Liver (tissue), 9 donors: Measurements from ENCODE around the gene FAU. TPM values are rescaled to one million over a fixed set of nuclear protein-coding genes. Genes with fewer than 3 reads are reported as not detected.

ENCODE experiments used
- DNase-seq: peaks from one replicate; pipeline ENCODE4 v3.0.0-alpha.2; 2017; ENCODE audit warnings: low spot score
- H3K27ac ChIP-seq, 2 donors: one replicate each; pipeline ENCODE4 v1.7.0; 2013; ENCODE audit warnings: inconsistent platforms in 2 of 2, low read length in 2 of 2, control low read depth in 1 of 2, low read depth in 1 of 2, mild to moderate bottlenecking in 1 of 2
- H3K27me3 ChIP-seq, 4 donors: one replicate each; pipeline versions ENCODE4 v1.6.1 to v1.7.0; 2013; ENCODE audit warnings: low read length in 3 of 4, inconsistent platforms in 1 of 4, mild to moderate bottlenecking in 1 of 4, moderate library complexity in 1 of 4; ENCODE audit not compliant: control insufficient read depth in 4 of 4, insufficient read depth in 4 of 4
- H3K36me3 ChIP-seq, 4 donors: one replicate each; pipeline versions ENCODE4 v1.6.1 to v1.7.0; 2013; ENCODE audit warnings: low read length in 3 of 4, mild to moderate bottlenecking in 3 of 4, low read depth in 1 of 4, moderate library complexity in 1 of 4; ENCODE audit not compliant: control insufficient read depth in 4 of 4, insufficient read depth in 3 of 4
- H3K4me1 ChIP-seq, 4 donors: one replicate each; pipeline versions ENCODE4 v1.6.1 to v1.7.0; 2013; ENCODE audit warnings: low read length in 3 of 4, mild to moderate bottlenecking in 3 of 4, moderate library complexity in 1 of 4; ENCODE audit not compliant: control insufficient read depth in 4 of 4, insufficient read depth in 4 of 4
- H3K4me3 ChIP-seq, 3 donors: one replicate each; pipeline versions ENCODE4 v1.6.1 to v1.7.0; 2013; ENCODE audit warnings: low read length in 3 of 3, control low read depth in 1 of 3, low read depth in 1 of 3, mild to moderate bottlenecking in 1 of 3
- H3K9ac ChIP-seq, 2 donors: one replicate each; pipeline ENCODE4 v1.7.0; 2013; ENCODE audit warnings: low read length in 2 of 2, mild to moderate bottlenecking in 2 of 2, moderate library complexity in 2 of 2, control low read depth in 1 of 2, low read depth in 1 of 2
- H3K9me3 ChIP-seq, 4 donors: one replicate each; pipeline versions ENCODE4 v1.6.1 to v1.7.0; 2013; ENCODE audit warnings: low read length in 3 of 4; ENCODE audit not compliant: control insufficient read depth in 4 of 4
- EGR1 ChIP-seq, 2 donors: IDR thresholded peaks; 2 replicates each; pipeline ENCODE4 v1.6.1; 2016 to 2018; ENCODE audit warnings: antibody characterized with exemption in 2 of 2, low read depth in 2 of 2
- FOXA1 ChIP-seq: IDR thresholded peaks from 2 replicates; pipeline ENCODE4 v1.6.1; 2016; ENCODE audit warnings: antibody characterized with exemption
- FOXA2 ChIP-seq: IDR thresholded peaks from 2 replicates; pipeline ENCODE4 v1.6.1; 2016; ENCODE audit warnings: antibody characterized with exemption
- GABPA ChIP-seq, 2 donors: IDR thresholded peaks in 1 of 2; conservative IDR thresholded peaks in 1 of 2; 2 replicates each; pipeline ENCODE4 v1.6.1; 2016; ENCODE audit warnings: antibody characterized with exemption in 2 of 2, mild to moderate bottlenecking in 1 of 2, moderate library complexity in 1 of 2
- HNF4A ChIP-seq, 2 donors: conservative IDR thresholded peaks; 2 replicates each; pipeline ENCODE4 v1.6.1; 2016; ENCODE audit warnings: antibody characterized with exemption in 2 of 2, mild to moderate bottlenecking in 2 of 2
- HNF4G ChIP-seq: IDR thresholded peaks from 2 replicates; pipeline ENCODE4 v1.6.1; 2016; ENCODE audit warnings: antibody characterized with exemption
- JUND ChIP-seq, 2 donors: IDR thresholded peaks; 2 replicates each; pipeline ENCODE4 v1.6.1; 2016; ENCODE audit warnings: antibody characterized with exemption in 2 of 2
- NR2F2 ChIP-seq: IDR thresholded peaks from 2 replicates; pipeline ENCODE4 v1.6.1; 2016; ENCODE audit warnings: antibody characterized with exemption
- RAD21 ChIP-seq, 2 donors: IDR thresholded peaks; 2 replicates each; pipeline ENCODE4 v1.6.1; 2016; ENCODE audit warnings: antibody characterized with exemption in 2 of 2, mild to moderate bottlenecking in 2 of 2
- RXRA ChIP-seq, 2 donors: IDR thresholded peaks; 2 replicates each; pipeline ENCODE4 v1.6.1; 2017 to 2018; ENCODE audit warnings: antibody characterized with exemption in 2 of 2, mild to moderate bottlenecking in 1 of 2
- SP1 ChIP-seq: IDR thresholded peaks from 2 replicates; pipeline ENCODE4 v1.6.1; 2018; ENCODE audit warnings: antibody characterized with exemption, mild to moderate bottlenecking
- TAF1 ChIP-seq: conservative IDR thresholded peaks from 2 replicates; pipeline ENCODE4 v1.6.1; 2016; ENCODE audit warnings: antibody characterized with exemption, mild to moderate bottlenecking
- YY1 ChIP-seq: IDR thresholded peaks from 2 replicates; pipeline ENCODE4 v1.6.1; 2016; ENCODE audit warnings: antibody characterized with exemption, mild to moderate bottlenecking
- WGBS: extraction: QIAGEN DNeasy Blood & Tissue Kit; methylation state at CpG from one replicate; pipeline ENCODE4 v1.1.7; 2013; 5-methylcytosine and 5-hydroxymethylcytosine counted together
- polyA plus RNA-seq, 2 donors: library from polyadenylated mRNA; stranded (reverse) in 1 of 2; unstranded in 1 of 2; fragments of 200-250 nt in 1 of 2; fragments of >200 nt in 1 of 2; fragmentation: Nextera tagmentation in 1 of 2; extraction: Ambion mirVana in 1 of 2; gene quantifications; one replicate each; pipeline versions ENCODE4 v1.2.1 to v1.2.3, GENCODE V29; 2013 to 2015
- total RNA-seq, 2 donors: library from RNA; depleted of rRNA; stranded (reverse); fragments of >200 nt; gene quantifications; one replicate each; pipeline ENCODE4 v1.2.3, GENCODE V29; 2014
- TF ChIP-seq, protein P1 (sequence below): IDR thresholded peaks from 2 replicates; pipeline ENCODE4 v1.6.1; 2016; ENCODE audit warnings: antibody characterized with exemption
- TF ChIP-seq, protein P2 (sequence below): IDR thresholded peaks from 2 replicates; pipeline ENCODE4 v1.6.1; 2016; ENCODE audit warnings: antibody characterized with exemption, mild to moderate bottlenecking
- TF ChIP-seq, protein P3 (sequence below): IDR thresholded peaks from 2 replicates; pipeline ENCODE4 v1.6.1; 2016; ENCODE audit warnings: antibody characterized with exemption
- TF ChIP-seq, protein P4 (sequence below): fragments of 150-350 bp; IDR thresholded peaks from 2 replicates; pipeline ENCODE4 v1.5.1; 2017; ENCODE audit warnings: improper control_type of control experiment, low read depth, low read length; ENCODE audit not compliant: missing input control
- TF ChIP-seq, protein P5 (sequence below): IDR thresholded peaks from 2 replicates; pipeline ENCODE4 v1.6.1; 2016; ENCODE audit warnings: antibody characterized with exemption
- donor health status: healthy.
- donor health status: healthy.
- donor health status: healthy.
- donor health status: healthy.
- donor health status: healthy.

Gene FAU
- total and polyA plus RNA-seq, 4 donors = 199 to 535 (median 362) TPM

DNA sequence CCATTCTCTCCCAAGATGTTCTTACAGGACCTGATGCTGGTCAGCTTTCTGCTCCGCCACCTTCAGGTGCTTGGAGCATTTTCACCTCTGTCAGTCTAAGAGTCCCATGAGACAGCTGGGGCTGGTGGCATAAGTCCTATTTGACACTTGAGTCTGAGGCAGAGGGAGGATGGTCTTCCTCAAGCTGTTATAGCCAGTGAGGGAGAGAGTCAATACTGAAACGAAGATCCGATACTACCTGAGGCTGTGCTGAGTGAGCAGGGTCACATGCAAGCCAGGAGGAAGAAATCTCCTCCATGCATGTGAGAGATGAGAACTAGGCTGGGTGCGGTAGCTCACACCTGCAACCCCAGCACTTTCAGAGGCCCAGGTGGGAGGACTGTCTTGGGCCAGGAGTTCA lies 32.3 kb downstream of the FAU start:
- no peaks in the 10 kb centered on the region for H3K9me3 ChIP-seq
- no peaks in the 10 kb centered on the region for H3K27me3 ChIP-seq
- TF ChIP-seq, protein P1, sequence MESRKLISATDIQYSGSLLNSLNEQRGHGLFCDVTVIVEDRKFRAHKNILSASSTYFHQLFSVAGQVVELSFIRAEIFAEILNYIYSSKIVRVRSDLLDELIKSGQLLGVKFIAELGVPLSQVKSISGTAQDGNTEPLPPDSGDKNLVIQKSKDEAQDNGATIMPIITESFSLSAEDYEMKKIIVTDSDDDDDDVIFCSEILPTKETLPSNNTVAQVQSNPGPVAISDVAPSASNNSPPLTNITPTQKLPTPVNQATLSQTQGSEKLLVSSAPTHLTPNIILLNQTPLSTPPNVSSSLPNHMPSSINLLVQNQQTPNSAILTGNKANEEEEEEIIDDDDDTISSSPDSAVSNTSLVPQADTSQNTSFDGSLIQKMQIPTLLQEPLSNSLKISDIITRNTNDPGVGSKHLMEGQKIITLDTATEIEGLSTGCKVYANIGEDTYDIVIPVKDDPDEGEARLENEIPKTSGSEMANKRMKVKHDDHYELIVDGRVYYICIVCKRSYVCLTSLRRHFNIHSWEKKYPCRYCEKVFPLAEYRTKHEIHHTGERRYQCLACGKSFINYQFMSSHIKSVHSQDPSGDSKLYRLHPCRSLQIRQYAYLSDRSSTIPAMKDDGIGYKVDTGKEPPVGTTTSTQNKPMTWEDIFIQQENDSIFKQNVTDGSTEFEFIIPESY = no peak
- TF ChIP-seq NR2F2 (no peak), HNF4A (conservative IDR thresholded peaks at IDR 0.05) (no peak), RAD21 (IDR thresholded peaks at IDR 0.05) (no peak), RXRA (IDR thresholded peaks at IDR 0.05) (no peak), YY1 (no peak), HNF4G (no peak), EGR1 (IDR thresholded peaks at IDR 0.05; ENCODE audit: low read depth in 2 of 2) (no peak), SP1 (no peak), JUND (IDR thresholded peaks at IDR 0.05) (no peak), FOXA1 (no peak), GABPA (IDR thresholded peaks at IDR 0.05 in 1 of 2, conservative IDR thresholded peaks at IDR 0.05 in 1 of 2) (no peak), FOXA2 (no peak), TAF1 (no peak)
- TF ChIP-seq, protein P2, sequence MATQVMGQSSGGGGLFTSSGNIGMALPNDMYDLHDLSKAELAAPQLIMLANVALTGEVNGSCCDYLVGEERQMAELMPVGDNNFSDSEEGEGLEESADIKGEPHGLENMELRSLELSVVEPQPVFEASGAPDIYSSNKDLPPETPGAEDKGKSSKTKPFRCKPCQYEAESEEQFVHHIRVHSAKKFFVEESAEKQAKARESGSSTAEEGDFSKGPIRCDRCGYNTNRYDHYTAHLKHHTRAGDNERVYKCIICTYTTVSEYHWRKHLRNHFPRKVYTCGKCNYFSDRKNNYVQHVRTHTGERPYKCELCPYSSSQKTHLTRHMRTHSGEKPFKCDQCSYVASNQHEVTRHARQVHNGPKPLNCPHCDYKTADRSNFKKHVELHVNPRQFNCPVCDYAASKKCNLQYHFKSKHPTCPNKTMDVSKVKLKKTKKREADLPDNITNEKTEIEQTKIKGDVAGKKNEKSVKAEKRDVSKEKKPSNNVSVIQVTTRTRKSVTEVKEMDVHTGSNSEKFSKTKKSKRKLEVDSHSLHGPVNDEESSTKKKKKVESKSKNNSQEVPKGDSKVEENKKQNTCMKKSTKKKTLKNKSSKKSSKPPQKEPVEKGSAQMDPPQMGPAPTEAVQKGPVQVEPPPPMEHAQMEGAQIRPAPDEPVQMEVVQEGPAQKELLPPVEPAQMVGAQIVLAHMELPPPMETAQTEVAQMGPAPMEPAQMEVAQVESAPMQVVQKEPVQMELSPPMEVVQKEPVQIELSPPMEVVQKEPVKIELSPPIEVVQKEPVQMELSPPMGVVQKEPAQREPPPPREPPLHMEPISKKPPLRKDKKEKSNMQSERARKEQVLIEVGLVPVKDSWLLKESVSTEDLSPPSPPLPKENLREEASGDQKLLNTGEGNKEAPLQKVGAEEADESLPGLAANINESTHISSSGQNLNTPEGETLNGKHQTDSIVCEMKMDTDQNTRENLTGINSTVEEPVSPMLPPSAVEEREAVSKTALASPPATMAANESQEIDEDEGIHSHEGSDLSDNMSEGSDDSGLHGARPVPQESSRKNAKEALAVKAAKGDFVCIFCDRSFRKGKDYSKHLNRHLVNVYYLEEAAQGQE = no peak
- TF ChIP-seq, protein P3, sequence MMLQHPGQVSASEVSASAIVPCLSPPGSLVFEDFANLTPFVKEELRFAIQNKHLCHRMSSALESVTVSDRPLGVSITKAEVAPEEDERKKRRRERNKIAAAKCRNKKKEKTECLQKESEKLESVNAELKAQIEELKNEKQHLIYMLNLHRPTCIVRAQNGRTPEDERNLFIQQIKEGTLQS = no peak
- TF ChIP-seq, protein P4, sequence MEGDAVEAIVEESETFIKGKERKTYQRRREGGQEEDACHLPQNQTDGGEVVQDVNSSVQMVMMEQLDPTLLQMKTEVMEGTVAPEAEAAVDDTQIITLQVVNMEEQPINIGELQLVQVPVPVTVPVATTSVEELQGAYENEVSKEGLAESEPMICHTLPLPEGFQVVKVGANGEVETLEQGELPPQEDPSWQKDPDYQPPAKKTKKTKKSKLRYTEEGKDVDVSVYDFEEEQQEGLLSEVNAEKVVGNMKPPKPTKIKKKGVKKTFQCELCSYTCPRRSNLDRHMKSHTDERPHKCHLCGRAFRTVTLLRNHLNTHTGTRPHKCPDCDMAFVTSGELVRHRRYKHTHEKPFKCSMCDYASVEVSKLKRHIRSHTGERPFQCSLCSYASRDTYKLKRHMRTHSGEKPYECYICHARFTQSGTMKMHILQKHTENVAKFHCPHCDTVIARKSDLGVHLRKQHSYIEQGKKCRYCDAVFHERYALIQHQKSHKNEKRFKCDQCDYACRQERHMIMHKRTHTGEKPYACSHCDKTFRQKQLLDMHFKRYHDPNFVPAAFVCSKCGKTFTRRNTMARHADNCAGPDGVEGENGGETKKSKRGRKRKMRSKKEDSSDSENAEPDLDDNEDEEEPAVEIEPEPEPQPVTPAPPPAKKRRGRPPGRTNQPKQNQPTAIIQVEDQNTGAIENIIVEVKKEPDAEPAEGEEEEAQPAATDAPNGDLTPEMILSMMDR = no peak
- TF ChIP-seq, protein P5, sequence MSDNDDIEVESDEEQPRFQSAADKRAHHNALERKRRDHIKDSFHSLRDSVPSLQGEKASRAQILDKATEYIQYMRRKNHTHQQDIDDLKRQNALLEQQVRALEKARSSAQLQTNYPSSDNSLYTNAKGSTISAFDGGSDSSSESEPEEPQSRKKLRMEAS = no peak
- peaks cover 5 to 39% (median 13%) of the 10 kb centered on the region in 4 donors for H3K36me3 ChIP-seq
- peaks cover 5 to 12% (median 10%) of the 10 kb centered on the region in 4 donors for H3K4me1 ChIP-seq
- no peak overlapping the region for H3K9ac ChIP-seq
- H3K27ac ChIP-seq = no peak overlapping the region
- H3K4me3 ChIP-seq = no peak overlapping the region
- no peak for DNase-seq
- 91% methylated on average over 4 of the region's 4 CpGs for WGBS
